Measurements from ENCODE around the gene KCNIP1. TPM values are rescaled to one million over a fixed set of nuclear protein-coding genes. Genes with fewer than 3 reads are reported as not detected.

KCNIP1 gene
- total RNA-seq, 1 experiment from 2014 or later: not detected

- no peaks in the 10 kb centered on the region for H3K9me2 ChIP-seq (ENCODE audit: insufficient read depth)
- H3K4me1 ChIP-seq (ENCODE audit: control insufficient read depth in 1 of 2, insufficient read depth in 2 of 2, low read length in 2 of 2): no peaks in the 10 kb centered on the region
- DNase-seq (ENCODE audit: low read depth, low spot score) (no peak), ATAC-seq (no peak)
- no peaks in the 10 kb centered on the region for H3K79me2 ChIP-seq (ENCODE audit: insufficient read depth, low read length)
- H3K36me3 ChIP-seq (ENCODE audit: control insufficient read depth in 1 of 2, insufficient read depth in 2 of 2, low read length in 2 of 2): no peaks in the 10 kb centered on the region
- ChIA-PET POLR2A (no interaction called here), CTCF (no interaction called here), RAD21 (ENCODE audit: low non-redundant PET in 1 of 2, low total read pairs in 2 of 2, uncharacterized antibody in 2 of 2, unreplicated experiment in 2 of 2) (no interaction called here)
- H4K20me1 ChIP-seq (ENCODE audit: insufficient read depth): no peaks in the 10 kb centered on the region
- H3K9ac ChIP-seq (ENCODE audit: low read length): no peak overlapping the region
- no peak for TF ChIP-seq REST (IDR thresholded peaks at IDR 0.05; ENCODE audit: low read depth)
- TF ChIP-seq YY1 (IDR thresholded peaks at IDR 0.05; ENCODE audit: extremely low read depth, insufficient replicate concordance, low read depth, low read length): no peak
- TF ChIP-seq POLR2AphosphoS5 (IDR thresholded peaks at IDR 0.05; ENCODE audit: low read depth, low read length): no peak
- TF ChIP-seq SIN3A (IDR thresholded peaks at IDR 0.05; ENCODE audit: low read depth): no peak
- intact Hi-C loops (cut with micrococcal nuclease): no loop called here
- H3K4me2 ChIP-seq (ENCODE audit: low read length): no peak overlapping the region
- H3K27ac ChIP-seq (ENCODE audit: low read depth, low read length): no peak overlapping the region
- H3K27me3 ChIP-seq (ENCODE audit: insufficient read depth, low read length): peaks cover 18% of the 10 kb centered on the region
- no peak overlapping the region for H3K4me3 ChIP-seq (replicated peaks in 1 of 2; ENCODE audit: low read depth in 1 of 2, low read length in 2 of 2)
- BruUV-seq (replicated peaks): no TSS peak
- no peaks in the 10 kb centered on the region for H3K9me3 ChIP-seq (ENCODE audit: control insufficient read depth in 1 of 2, insufficient read depth in 1 of 2, low read depth in 1 of 2, low read length in 2 of 2)
- no peak overlapping the region for H2AFZ ChIP-seq (ENCODE audit: low read depth, low read length, poor library complexity, severe bottlenecking)
These were observed 87.2 kb downstream of the KCNIP1 start for GRCh38 chr5:170591054-170591453.

DNA sequence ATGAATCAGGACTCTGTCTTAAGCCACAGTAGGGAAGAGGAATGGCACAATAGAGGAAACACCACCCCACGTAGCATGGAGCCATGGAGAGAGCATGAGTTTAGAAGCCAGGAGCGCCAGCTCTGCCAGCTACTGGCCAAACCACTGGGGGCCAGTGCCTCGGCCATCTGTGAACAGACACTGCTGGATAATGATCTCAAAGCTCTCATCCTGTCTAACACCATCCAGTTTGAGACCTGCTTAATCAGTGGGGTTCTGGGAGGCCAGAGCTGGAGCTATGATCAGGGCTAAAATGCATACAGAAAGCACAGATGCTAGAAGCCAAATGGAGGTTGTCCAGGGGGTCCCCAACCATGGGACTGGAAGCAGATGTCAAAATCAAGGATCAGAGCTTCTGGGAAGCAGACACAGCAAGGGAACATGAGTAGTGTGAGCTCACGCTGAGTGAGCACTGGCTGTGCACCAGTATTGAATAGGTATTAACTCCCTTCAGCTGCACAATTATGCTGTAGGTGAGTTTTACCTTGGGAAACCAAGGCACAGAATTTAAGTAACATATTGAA lies 92.7 kb downstream of the KCNIP1 start:
- Histone ChIP-seq H4K20me1 (ENCODE audit: insufficient read depth) (no peaks in the 10 kb centered on the region), H3K36me3 (ENCODE audit: control insufficient read depth in 1 of 2, insufficient read depth in 2 of 2, low read length in 2 of 2) (no peaks in the 10 kb centered on the region), H3K4me3 (replicated peaks in 1 of 2; ENCODE audit: low read depth in 1 of 2, low read length in 2 of 2) (no peak overlapping the region), H3K9me3 (ENCODE audit: control insufficient read depth in 1 of 2, insufficient read depth in 1 of 2, low read depth in 1 of 2, low read length in 2 of 2) (no peaks in the 10 kb centered on the region), H3K79me2 (ENCODE audit: insufficient read depth, low read length) (no peaks in the 10 kb centered on the region), H3K27ac (ENCODE audit: low read depth, low read length) (no peak overlapping the region), H3K27me3 (ENCODE audit: insufficient read depth, low read length) (peaks cover 43% of the 10 kb centered on the region), H2AFZ (ENCODE audit: low read depth, low read length, poor library complexity, severe bottlenecking) (no peak overlapping the region), H3K9ac (ENCODE audit: low read length) (no peak overlapping the region), H3K4me1 (ENCODE audit: control insufficient read depth in 1 of 2, insufficient read depth in 2 of 2, low read length in 2 of 2) (no peaks in the 10 kb centered on the region), H3K9me2 (ENCODE audit: insufficient read depth) (no peaks in the 10 kb centered on the region), H3K4me2 (ENCODE audit: low read length) (no peak overlapping the region)
- ChIA-PET POLR2A (no interaction called here), RAD21 (ENCODE audit: low non-redundant PET in 1 of 2, low total read pairs in 2 of 2, uncharacterized antibody in 2 of 2, unreplicated experiment in 2 of 2) (no interaction called here), CTCF (no interaction called here)
- ATAC-seq (no peak), DNase-seq (ENCODE audit: low read depth, low spot score) (no peak)
- BruUV-seq (replicated peaks): no TSS peak
- intact Hi-C loops (cut with micrococcal nuclease): no loop called here
- TF ChIP-seq SP1 (IDR thresholded peaks at IDR 0.05; ENCODE audit: low read depth) (no peak), FOSL1 (IDR thresholded peaks at IDR 0.05; ENCODE audit: low read depth) (no peak), ELF1 (IDR thresholded peaks at IDR 0.05; ENCODE audit: borderline replicate concordance, low read depth) (no peak), REST (IDR thresholded peaks at IDR 0.05; ENCODE audit: low read depth) (no peak), EZH2 (IDR thresholded peaks at IDR 0.05) (no peak)
- TF ChIP-seq, protein P1, sequence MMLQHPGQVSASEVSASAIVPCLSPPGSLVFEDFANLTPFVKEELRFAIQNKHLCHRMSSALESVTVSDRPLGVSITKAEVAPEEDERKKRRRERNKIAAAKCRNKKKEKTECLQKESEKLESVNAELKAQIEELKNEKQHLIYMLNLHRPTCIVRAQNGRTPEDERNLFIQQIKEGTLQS (IDR thresholded peaks at IDR 0.05): no peak
- TF ChIP-seq, protein P2, sequence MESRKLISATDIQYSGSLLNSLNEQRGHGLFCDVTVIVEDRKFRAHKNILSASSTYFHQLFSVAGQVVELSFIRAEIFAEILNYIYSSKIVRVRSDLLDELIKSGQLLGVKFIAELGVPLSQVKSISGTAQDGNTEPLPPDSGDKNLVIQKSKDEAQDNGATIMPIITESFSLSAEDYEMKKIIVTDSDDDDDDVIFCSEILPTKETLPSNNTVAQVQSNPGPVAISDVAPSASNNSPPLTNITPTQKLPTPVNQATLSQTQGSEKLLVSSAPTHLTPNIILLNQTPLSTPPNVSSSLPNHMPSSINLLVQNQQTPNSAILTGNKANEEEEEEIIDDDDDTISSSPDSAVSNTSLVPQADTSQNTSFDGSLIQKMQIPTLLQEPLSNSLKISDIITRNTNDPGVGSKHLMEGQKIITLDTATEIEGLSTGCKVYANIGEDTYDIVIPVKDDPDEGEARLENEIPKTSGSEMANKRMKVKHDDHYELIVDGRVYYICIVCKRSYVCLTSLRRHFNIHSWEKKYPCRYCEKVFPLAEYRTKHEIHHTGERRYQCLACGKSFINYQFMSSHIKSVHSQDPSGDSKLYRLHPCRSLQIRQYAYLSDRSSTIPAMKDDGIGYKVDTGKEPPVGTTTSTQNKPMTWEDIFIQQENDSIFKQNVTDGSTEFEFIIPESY (IDR thresholded peaks at IDR 0.05; ENCODE audit: extremely low read depth, insufficient replicate concordance, low read length): no peak
